Keratinocyte (primary cell): ENCODE data around the gene MVP. TPM values are rescaled to one million over a fixed set of nuclear protein-coding genes. Genes with fewer than 3 reads are reported as not detected.

ENCODE experiments used
- DNase-seq: peaks from one replicate; pipeline ENCODE4 v3.0.0-alpha.2; 2011; ENCODE audit warnings: low read depth, missing footprints, low spot score
- FAIRE-seq: peaks from 2 replicates; lab custom pipeline; 2011; peaks lifted over from hg19 to GRCh38; lab: Jason Lieb, UNC
- H2AFZ ChIP-seq: 2 replicates; pipeline ENCODE4 v1.6.0; 2012; ENCODE audit warnings: low read length, control low read depth, inconsistent platforms; ENCODE audit not compliant: control insufficient read depth
- H3K27ac ChIP-seq: 2 replicates; pipeline ENCODE4 v1.5.1; 2011; ENCODE audit warnings: low read length; ENCODE audit not compliant: control insufficient read depth, insufficient read depth
- H3K27me3 ChIP-seq: 3 replicates; pipeline ENCODE4 v1.6.0; 2011; ENCODE audit warnings: low read length; ENCODE audit not compliant: control insufficient read depth, insufficient read depth; ENCODE audit errors: extremely low read depth
- H3K36me3 ChIP-seq, 2 experiments: 2 replicates in 1 of 2; 3 replicates in 1 of 2; pipeline ENCODE4 v1.5.1; 2011; ENCODE audit warnings: low read length in 2 of 2, mild to moderate bottlenecking in 1 of 2; ENCODE audit not compliant: control insufficient read depth in 2 of 2, insufficient read depth in 2 of 2; ENCODE audit errors: extremely low read depth in 1 of 2
- H3K4me1 ChIP-seq: 3 replicates; pipeline ENCODE4 v1.5.1; 2011; ENCODE audit warnings: low read length; ENCODE audit not compliant: control insufficient read depth, insufficient read depth; ENCODE audit errors: extremely low read depth
- H3K4me2 ChIP-seq: 3 replicates; pipeline ENCODE4 v1.6.0; 2011; ENCODE audit warnings: low read depth, low read length; ENCODE audit not compliant: control insufficient read depth, insufficient read depth; ENCODE audit errors: extremely low read depth
- H3K4me3 ChIP-seq, 3 experiments: fragments of 200-600 bp in 1 of 3; sonication (generic) in 1 of 3; 2 replicates in 2 of 3; 3 replicates in 1 of 3; pipeline ENCODE4 v1.5.1; 2011 to 2016; ENCODE audit warnings: low read length in 3 of 3, mild to moderate bottlenecking in 3 of 3, control low read depth in 2 of 3, inconsistent platforms in 1 of 3, low read depth in 1 of 3, mixed read lengths in 1 of 3, mixed run types in 1 of 3, moderate library complexity in 1 of 3; ENCODE audit not compliant: control insufficient read depth in 2 of 3, insufficient read depth in 2 of 3; ENCODE audit errors: extremely low read depth in 1 of 3
- H3K79me2 ChIP-seq: 2 replicates; pipeline ENCODE4 v1.6.0; 2012; ENCODE audit warnings: low read length; ENCODE audit not compliant: control insufficient read depth, insufficient read depth
- H3K9ac ChIP-seq: 3 replicates; pipeline ENCODE4 v1.6.0; 2011; ENCODE audit warnings: low read length; ENCODE audit not compliant: control insufficient read depth, insufficient read depth; ENCODE audit errors: extremely low read depth
- H3K9me1 ChIP-seq: 3 replicates; pipeline ENCODE4 v1.6.0; 2011; ENCODE audit warnings: low read length; ENCODE audit not compliant: control insufficient read depth, insufficient read depth; ENCODE audit errors: extremely low read depth
- H3K9me3 ChIP-seq: 2 replicates; pipeline ENCODE4 v1.5.1; 2012; ENCODE audit warnings: low read depth, low read length; ENCODE audit not compliant: control insufficient read depth
- H4K20me1 ChIP-seq: 3 replicates; pipeline ENCODE4 v1.6.0; 2011; ENCODE audit warnings: low read length; ENCODE audit not compliant: control insufficient read depth, insufficient read depth; ENCODE audit errors: extremely low read depth
- CTCF ChIP-seq, 3 experiments: IDR thresholded peaks in 1 of 3; conservative IDR thresholded peaks in 1 of 3; optimal IDR thresholded peaks in 1 of 3; 2 replicates in 2 of 3; 3 replicates in 1 of 3; pipeline versions ENCODE3 to v1.5.1; 2011; ENCODE audit warnings: low read length in 3 of 3, mild to moderate bottlenecking in 3 of 3, moderate library complexity in 2 of 3, control low read depth in 1 of 3, inconsistent platforms in 1 of 3; ENCODE audit not compliant: insufficient read depth in 2 of 3; ENCODE audit errors: extremely low read depth in 1 of 3
- EZH2 ChIP-seq: IDR thresholded peaks from one replicate; pipeline ENCODE4 v1.6.1; 2012; ENCODE audit warnings: inconsistent platforms, mild to moderate bottlenecking, low read length, moderate library complexity
- dilution Hi-C: fragments of 300-500 bp; cut with MboI; formaldehyde crosslinking; loops from one replicate; pipeline ENCODE4 v1.7.0; 2020; ENCODE audit warnings: low sequenced_read_pairs; ENCODE audit not compliant: extremely low pct_ligation_motif_present
- polyA plus RNA-seq, 5 experiments: library from polyadenylated mRNA; depleted of rRNA in 3 of 5; stranded (reverse) in 3 of 5; stranded (forward) in 1 of 5; unstranded in 1 of 5; fragments of >200 nt; gene quantifications; 1 replicate in 1 of 5; 2 replicates in 3 of 5; 3 replicates in 1 of 5; pipeline versions ENCODE4 v1.2.1 to v1.2.3, GENCODE V29; 2011 to 2012; ENCODE audit warnings: missing spikeins in 2 of 5, low read depth in 1 of 5, low replicate concordance in 1 of 5

MVP gene
- polyA plus RNA-seq, 1 donor (not counting 4 experiments of a cell fraction or from before 2014, with no cell fraction given), result 148 TPM

GRCh38 chr16:29891525-29892457 is 71.5 kb downstream of the MVP start:
- Histone ChIP-seq H2AFZ (no peak overlapping the region), H3K79me2 (no peaks in the 10 kb centered on the region), H3K9ac (no peak overlapping the region), H3K4me2 (no peak overlapping the region), H3K4me1 (no peaks in the 10 kb centered on the region), H4K20me1 (no peaks in the 10 kb centered on the region), H3K9me3 (no peaks in the 10 kb centered on the region), H3K9me1 (no peaks in the 10 kb centered on the region), H3K4me3 (no peak overlapping the region), H3K27ac (no peak overlapping the region), H3K27me3 (peaks cover 3% of the 10 kb centered on the region), H3K36me3 (no peaks in the 10 kb centered on the region)
- DNase-seq (no peak), FAIRE-seq (no peak)
- dilution Hi-C loops, result no loop called here
- TF ChIP-seq EZH2, result no peak
- no peak for TF ChIP-seq CTCF (optimal IDR thresholded peaks at IDR 0.05 in 1 of 3, IDR thresholded peaks at IDR 0.05 in 1 of 3, conservative IDR thresholded peaks at IDR 0.05 in 1 of 3; ENCODE audit: extremely low read depth in 1 of 3, insufficient read depth in 2 of 3, low read length in 3 of 3)

GRCh38 chr16:29892458-29892813 is 72.2 kb downstream of the MVP start:
- Histone ChIP-seq H3K9ac (no peak overlapping the region), H4K20me1 (no peaks in the 10 kb centered on the region), H3K9me1 (no peaks in the 10 kb centered on the region), H3K36me3 (no peaks in the 10 kb centered on the region), H3K27me3 (peaks cover 3% of the 10 kb centered on the region), H3K27ac (no peak overlapping the region), H3K4me3 (no peak overlapping the region), H3K79me2 (no peaks in the 10 kb centered on the region), H3K9me3 (no peaks in the 10 kb centered on the region), H3K4me2 (no peak overlapping the region), H3K4me1 (no peaks in the 10 kb centered on the region), H2AFZ (no peak overlapping the region)
- TF ChIP-seq CTCF (optimal IDR thresholded peaks at IDR 0.05 in 1 of 3, IDR thresholded peaks at IDR 0.05 in 1 of 3, conservative IDR thresholded peaks at IDR 0.05 in 1 of 3; ENCODE audit: extremely low read depth in 1 of 3, insufficient read depth in 2 of 3, low read length in 3 of 3), result no peak
- DNase-seq, result no peak
- FAIRE-seq, result no peak
- dilution Hi-C loops, result no loop called here
